Measurements from ENCODE around the gene MSX2.

- TF ChIP-seq CTCF (IDR thresholded peaks at IDR 0.05 in 4 of 5, conservative IDR thresholded peaks at IDR 0.05 in 1 of 5): no peak
- no peak for TF ChIP-seq POLR2A (IDR thresholded peaks at IDR 0.05)
Observed at GRCh38 chr5:174733091-174733690, 8.8 kb downstream of the MSX2 start.
